HepG2 (cell line): ENCODE measurements around the gene KREMEN1. TPM values are rescaled to one million over a fixed set of nuclear protein-coding genes. Genes with fewer than 3 reads are reported as not detected.

Experiments used
- ATAC-seq: fragments of 200-7000 bp; cut with Tn5 transposase; 3 replicates; pipeline ENCODE4 v1.9.1; 2020; ENCODE audit warnings: mild to moderate bottlenecking, moderate library complexity
- BruUV-seq: library from RNA; stranded (reverse); fragments of 400-500 nt; replicated peaks from 2 replicates; lab custom pipeline; 2021; lab: Mats Ljungman, UMichigan
- CTCF ChIA-PET: fragments of 300-600 bp; formaldehyde crosslinking; extraction: SDS; loops from one replicate; lab custom pipeline; 2021; ENCODE audit warnings: low total read pairs, inconsistent platforms, low intra/inter-chr PET ratio; lab: Yijun Ruan, JAX
- POLR2A ChIA-PET: fragments of 350-600 bp; sonication (Branson Sonifier 250); formaldehyde crosslinking; loops from one replicate; lab custom pipeline; 2020; ENCODE audit warnings: antibody characterized with exemption, inconsistent platforms; lab: Yijun Ruan, JAX
- DNase-seq: peaks from one replicate; pipeline ENCODE4 v3.0.0-alpha.2; 2015; ENCODE audit warnings: low spot score
- FAIRE-seq: peaks from 3 replicates; lab custom pipeline; 2011; peaks lifted over from hg19 to GRCh38; lab: Jason Lieb, UNC
- H2AFZ ChIP-seq: one replicate; pipeline ENCODE4 v1.6.1; 2011; ENCODE audit warnings: low read length, inconsistent platforms
- H3K27ac ChIP-seq: fragments of 300-600 bp; 3 replicates; pipeline ENCODE4 v1.8.0; 2011; ENCODE audit warnings: mixed run types, mild to moderate bottlenecking, mixed read lengths, low read length, inconsistent platforms; ENCODE audit not compliant: insufficient read depth; ENCODE audit errors: extremely low read length
- H3K27me3 ChIP-seq, 2 experiments: fragments of 200-600 bp in 1 of 2; 2 replicates in 1 of 2; 3 replicates in 1 of 2; pipeline versions ENCODE4 v1.6.0 to v1.8.0; 2011; ENCODE audit warnings: low read length in 2 of 2, mild to moderate bottlenecking in 2 of 2, moderate library complexity in 2 of 2, inconsistent platforms in 1 of 2; ENCODE audit not compliant: insufficient read depth in 2 of 2, control insufficient read depth in 1 of 2
- H3K36me3 ChIP-seq, 2 experiments: fragments of 200-600 bp in 1 of 2; replicated peaks in 1 of 2; 2 replicates in 1 of 2; 3 replicates in 1 of 2; pipeline versions ENCODE4 v1.5.1 to v1.8.0; 2011; ENCODE audit warnings: low read length in 2 of 2, inconsistent platforms in 1 of 2; ENCODE audit not compliant: insufficient read depth in 2 of 2, control insufficient read depth in 1 of 2
- H3K4me1 ChIP-seq: 2 replicates; pipeline ENCODE4 v1.5.1; 2012; ENCODE audit warnings: low read length, inconsistent platforms; ENCODE audit not compliant: insufficient read depth
- H3K4me2 ChIP-seq: 2 replicates; pipeline ENCODE4 v1.6.0; 2011; ENCODE audit warnings: low read depth, low read length, inconsistent platforms
- H3K4me3 ChIP-seq, 3 experiments: fragments of 200-600 bp in 1 of 3; sonication (generic), shearing (Covaris generic) in 1 of 3; replicated peaks in 1 of 3; 2 replicates each; pipeline ENCODE4 v1.5.1; 2011 to 2016; ENCODE audit warnings: low read length in 3 of 3, inconsistent platforms in 2 of 3, low read depth in 2 of 3, mild to moderate bottlenecking in 2 of 3, control low read depth in 1 of 3, mixed read lengths in 1 of 3; ENCODE audit not compliant: insufficient read depth in 1 of 3
- H3K79me2 ChIP-seq: one replicate; pipeline ENCODE4 v1.6.1; 2011; ENCODE audit warnings: low read length, inconsistent platforms; ENCODE audit not compliant: insufficient read depth
- H3K9ac ChIP-seq: 2 replicates; pipeline ENCODE4 v1.6.0; 2011; ENCODE audit warnings: mild to moderate bottlenecking, low read depth, low read length, inconsistent platforms; ENCODE audit not compliant: insufficient read depth
- H3K9me3 ChIP-seq: 2 replicates; pipeline ENCODE4 v1.5.1; 2012; ENCODE audit warnings: mild to moderate bottlenecking, low read length
- H4K20me1 ChIP-seq: 2 replicates; pipeline ENCODE4 v1.6.0; 2011; ENCODE audit warnings: inconsistent platforms, mild to moderate bottlenecking, low read length, moderate library complexity; ENCODE audit not compliant: insufficient read depth
- DMTF1 ChIP-seq: sonication (generic); formaldehyde crosslinking; IDR thresholded peaks from 2 replicates; pipeline ENCODE4 v1.4.0; 2020; ENCODE audit warnings: mild to moderate bottlenecking, missing genetic modification reagents
- HOMEZ ChIP-seq: IDR thresholded peaks from 2 replicates; pipeline ENCODE4 v1.6.1; 2016; ENCODE audit warnings: low read depth
- ZNF121 ChIP-seq: sonication (generic); formaldehyde crosslinking; IDR thresholded peaks from 2 replicates; pipeline ENCODE4 v1.5.0; 2020; ENCODE audit warnings: mild to moderate bottlenecking, missing genetic modification reagents
- WGBS: methylation state at CpG from one replicate; pipeline ENCODE4 v1.1.6; 2017; ENCODE audit warnings: low lambda C conversion rate; 5-methylcytosine and 5-hydroxymethylcytosine counted together
- in situ Hi-C: cut with HindIII; loops from 2 replicates; pipeline ENCODE4 v1.10.0; 2017; ENCODE audit warnings: low pct_unique_long_range_greater_than_20kb; ENCODE audit not compliant: extremely low pct_ligation_motif_present
- intact Hi-C: fragments of 100-400 bp; cut with micrococcal nuclease; formaldehyde crosslinking; loops from one replicate; pipeline ENCODE4 v1.10.0; 2022; ENCODE audit not compliant: unreplicated experiment
- polyA plus RNA-seq, 8 experiments: library from polyadenylated mRNA; depleted of rRNA in 3 of 8; stranded (reverse) in 7 of 8; unstranded in 1 of 8; fragments of >200 nt; fragmentation: Illumina TruSeq in 4 of 8; extraction: Trizol in 4 of 8; gene quantifications; 2 replicates each; pipeline versions ENCODE4 v1.2.1 to v1.2.3, GENCODE V29; 2011 to 2016; ENCODE audit warnings: low read depth in 4 of 8, missing spikeins in 1 of 8, mixed read lengths in 1 of 8; ENCODE audit not compliant: insufficient read depth in 1 of 8
- total RNA-seq, 5 experiments: library from RNA; depleted of rRNA; stranded (reverse); fragments of >200 nt; fragmentation: Illumina TruSeq; extraction: Trizol; gene quantifications; 2 replicates each; pipeline ENCODE4 v1.2.3, GENCODE V29; 2016; ENCODE audit warnings: low read depth in 1 of 5
- TF ChIP-seq, protein P1 (sequence below): sonication (generic); formaldehyde crosslinking; IDR thresholded peaks from 2 replicates; pipeline ENCODE4 v1.4.0; 2020; ENCODE audit warnings: missing genetic modification reagents

KREMEN1 gene
- total and polyA plus RNA-seq, 2 of the 13 experiments (the other 11 are each of a cell fraction or from before 2014, with no cell fraction given) = 9.8 to 13.8 TPM

- no peak for TF ChIP-seq DMTF1 (CRISPR knock-in tag)
Measured at GRCh38 chr22:29158546-29158945, 85.7 kb downstream of the KREMEN1 start (continued).

DNA sequence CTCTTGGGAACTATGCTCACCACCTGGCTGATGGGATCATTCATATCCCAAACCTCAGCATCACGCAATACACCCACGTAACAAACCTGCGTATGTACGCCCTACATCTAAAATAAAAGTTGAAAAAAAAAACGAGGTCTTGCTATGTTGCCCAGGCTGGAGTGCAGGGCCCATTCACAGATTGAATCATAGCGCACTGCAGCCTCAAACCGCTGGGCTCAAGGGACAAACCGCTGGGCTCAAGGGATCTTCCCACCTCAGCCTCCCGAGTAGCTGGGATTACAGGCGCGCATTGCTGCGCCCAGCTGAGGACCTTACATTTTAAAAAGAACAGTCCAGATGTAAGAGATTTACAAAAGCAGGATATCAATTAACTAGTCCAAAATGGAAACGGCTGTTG lies 91.0 kb downstream of the KREMEN1 start:
- Histone ChIP-seq H3K4me1 (no peaks in the 10 kb centered on the region), H3K9me3 (no peaks in the 10 kb centered on the region), H3K27me3 (peaks cover 0 to 12% of the 10 kb centered on the region in 2 experiments; a peak in 2 of 5 replicates), H3K9ac (no peak overlapping the region), H3K27ac (no peak overlapping the region), H3K79me2 (no peaks in the 10 kb centered on the region), H3K36me3 (no peaks in the 10 kb centered on the region), H3K4me3 (no peak overlapping the region), H4K20me1 (no peaks in the 10 kb centered on the region)
- no peak for FAIRE-seq
- BruUV-seq = no TSS peak
- WGBS = 76% methylated on average over 13 of the region's 13 CpGs
- intact Hi-C loops = loop anchor here (1.0 kb wide), 1 partner anchor 11 kb away; no protein-coding TSS in a partner anchor
- CTCF ChIA-PET = no interaction called here
- in situ Hi-C loops = no loop called here
- no peak for DNase-seq
- POLR2A ChIA-PET = no interaction called here
- TF ChIP-seq ZNF121 (CRISPR knock-in tag) = peak; percentile 31; the same call in 1 of the 2 replicates
- TF ChIP-seq, protein P1, sequence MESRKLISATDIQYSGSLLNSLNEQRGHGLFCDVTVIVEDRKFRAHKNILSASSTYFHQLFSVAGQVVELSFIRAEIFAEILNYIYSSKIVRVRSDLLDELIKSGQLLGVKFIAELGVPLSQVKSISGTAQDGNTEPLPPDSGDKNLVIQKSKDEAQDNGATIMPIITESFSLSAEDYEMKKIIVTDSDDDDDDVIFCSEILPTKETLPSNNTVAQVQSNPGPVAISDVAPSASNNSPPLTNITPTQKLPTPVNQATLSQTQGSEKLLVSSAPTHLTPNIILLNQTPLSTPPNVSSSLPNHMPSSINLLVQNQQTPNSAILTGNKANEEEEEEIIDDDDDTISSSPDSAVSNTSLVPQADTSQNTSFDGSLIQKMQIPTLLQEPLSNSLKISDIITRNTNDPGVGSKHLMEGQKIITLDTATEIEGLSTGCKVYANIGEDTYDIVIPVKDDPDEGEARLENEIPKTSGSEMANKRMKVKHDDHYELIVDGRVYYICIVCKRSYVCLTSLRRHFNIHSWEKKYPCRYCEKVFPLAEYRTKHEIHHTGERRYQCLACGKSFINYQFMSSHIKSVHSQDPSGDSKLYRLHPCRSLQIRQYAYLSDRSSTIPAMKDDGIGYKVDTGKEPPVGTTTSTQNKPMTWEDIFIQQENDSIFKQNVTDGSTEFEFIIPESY (CRISPR knock-in tag) = peak; percentile 81
- TF ChIP-seq HOMEZ (CRISPR knock-in tag) = no peak
- TF ChIP-seq, all 625 proteins: peak for 2
- Histone ChIP-seq H3K4me2 (no peak overlapping the region), H2AFZ (no peak overlapping the region)
- ATAC-seq = no peak
